Endothelial cell of umbilical vein (primary cell): ENCODE measurements around the gene CFAP161. TPM values are rescaled to one million over a fixed set of nuclear protein-coding genes. Genes with fewer than 3 reads are reported as not detected.

Source experiments
- BruUV-seq: library from RNA; stranded (reverse); fragments of 400-500 nt; replicated peaks from 2 replicates; lab custom pipeline; 2021; lab: Mats Ljungman, UMichigan
- CTCF ChIA-PET: fragments of 300-600, 350-600 bp; sonication (Branson Sonifier 250); formaldehyde crosslinking; loops from one replicate; lab custom pipeline; 2021; ENCODE audit warnings: antibody characterized with exemption, inconsistent platforms; lab: Charles Lee
- POLR2A ChIA-PET: fragments of 300-600, 350-600 bp; sonication (Branson Sonifier 250); formaldehyde crosslinking; loops from one replicate; lab custom pipeline; 2021; ENCODE audit warnings: antibody characterized with exemption, inconsistent platforms; lab: Charles Lee
- DNase-seq: peaks from one replicate; pipeline ENCODE4 v3.0.0-alpha.2; 2011; ENCODE audit warnings: low read depth, low spot score
- FAIRE-seq: peaks from 2 replicates; lab custom pipeline; 2011; peaks lifted over from hg19 to GRCh38; lab: Jason Lieb, UNC
- H2AFZ ChIP-seq: 2 replicates; pipeline ENCODE4 v1.6.0; 2012; ENCODE audit warnings: low read depth, low read length, control low read depth, inconsistent platforms
- H3K27ac ChIP-seq: 2 replicates; pipeline ENCODE4 v1.5.1; 2011; ENCODE audit warnings: low read depth, mild to moderate bottlenecking, control low read depth, low read length, moderate library complexity; ENCODE audit not compliant: insufficient read depth
- H3K27me3 ChIP-seq, 2 experiments: 2 replicates each; pipeline versions ENCODE4 v1.6.0 to v1.6.1; 2011; ENCODE audit warnings: low read length in 2 of 2, mixed read lengths in 1 of 2; ENCODE audit not compliant: control insufficient read depth in 2 of 2, insufficient read depth in 2 of 2
- H3K36me3 ChIP-seq, 2 experiments: 2 replicates in 1 of 2; 3 replicates in 1 of 2; pipeline ENCODE4 v1.5.1; 2011; ENCODE audit warnings: low read length in 2 of 2, mild to moderate bottlenecking in 1 of 2, moderate library complexity in 1 of 2; ENCODE audit not compliant: control insufficient read depth in 2 of 2, insufficient read depth in 2 of 2; ENCODE audit errors: extremely low read depth in 1 of 2
- H3K4me1 ChIP-seq: 3 replicates; pipeline ENCODE4 v1.5.1; 2011; ENCODE audit warnings: mild to moderate bottlenecking, low read length; ENCODE audit not compliant: control insufficient read depth, insufficient read depth; ENCODE audit errors: extremely low read depth
- H3K4me2 ChIP-seq: 2 replicates; pipeline ENCODE4 v1.6.1; 2011; ENCODE audit warnings: low read length, control low read depth, mixed read lengths; ENCODE audit not compliant: insufficient read depth
- H3K4me3 ChIP-seq, 3 experiments: fragments of 200-600 bp in 1 of 3; sonication (generic), shearing (Covaris generic) in 1 of 3; replicated peaks in 1 of 3; 2 replicates each; pipeline ENCODE4 v1.5.1; 2011 to 2016; ENCODE audit warnings: control low read depth in 3 of 3, low read length in 3 of 3, mild to moderate bottlenecking in 2 of 3, inconsistent platforms in 1 of 3, low read depth in 1 of 3, moderate library complexity in 1 of 3; ENCODE audit not compliant: insufficient read depth in 1 of 3
- H3K79me2 ChIP-seq: 2 replicates; pipeline ENCODE4 v1.6.0; 2012; ENCODE audit warnings: low read length, inconsistent platforms; ENCODE audit not compliant: control insufficient read depth, insufficient read depth
- H3K9ac ChIP-seq: replicated peaks from 2 replicates; pipeline ENCODE3; 2011; ENCODE audit warnings: low read length, control low read depth; ENCODE audit not compliant: insufficient read depth; ENCODE audit errors: extremely low read depth
- H3K9me1 ChIP-seq: replicated peaks from 3 replicates; pipeline ENCODE4 v1.6.0; 2011; ENCODE audit warnings: mild to moderate bottlenecking, low read length; ENCODE audit not compliant: control insufficient read depth, insufficient read depth; ENCODE audit errors: extremely low read depth
- H3K9me3 ChIP-seq: replicated peaks from 2 replicates; pipeline ENCODE4 v1.5.1; 2012; ENCODE audit warnings: low read length, inconsistent platforms; ENCODE audit not compliant: control insufficient read depth, insufficient read depth
- H4K20me1 ChIP-seq: replicated peaks from 2 replicates; pipeline ENCODE3; 2011; ENCODE audit warnings: mild to moderate bottlenecking, low read length; ENCODE audit not compliant: control insufficient read depth, insufficient read depth; ENCODE audit errors: extremely low read depth
- CTCF ChIP-seq, 2 donors: IDR thresholded peaks; 1 replicate in 1 of 2; 2 replicates in 1 of 2; pipeline ENCODE4 v1.5.1; 2011; ENCODE audit warnings: low read length in 2 of 2, mild to moderate bottlenecking in 2 of 2, moderate library complexity in 2 of 2, control low read depth in 1 of 2, inconsistent platforms in 1 of 2, low read depth in 1 of 2; ENCODE audit not compliant: insufficient read depth in 1 of 2; ENCODE audit errors: extremely low read depth in 1 of 2
- EZH2 ChIP-seq: IDR thresholded peaks from 2 replicates; pipeline ENCODE4 v1.6.1; 2012; ENCODE audit warnings: borderline replicate concordance, low read depth, mild to moderate bottlenecking, moderate library complexity, low read length, inconsistent platforms; ENCODE audit not compliant: severe bottlenecking
- FOS ChIP-seq: IDR thresholded peaks from 2 replicates; pipeline ENCODE4 v1.6.1; 2011; ENCODE audit warnings: mild to moderate bottlenecking, low read length, moderate library complexity, borderline replicate concordance; ENCODE audit not compliant: insufficient read depth
- GATA2 ChIP-seq: IDR thresholded peaks from 2 replicates; pipeline ENCODE4 v1.7.0; 2011; ENCODE audit warnings: low read depth, mild to moderate bottlenecking, moderate library complexity, mixed read lengths, low read length; ENCODE audit not compliant: insufficient read length, insufficient read depth
- JUN ChIP-seq: IDR thresholded peaks from 2 replicates; pipeline ENCODE4 v1.6.1; 2011; ENCODE audit warnings: borderline replicate concordance, low read depth; ENCODE audit not compliant: insufficient read length, insufficient read depth
- MYC ChIP-seq: IDR thresholded peaks from one replicate; pipeline ENCODE4 v1.6.1; 2011; ENCODE audit warnings: mild to moderate bottlenecking, low read depth, low read length
- POLR2A ChIP-seq: IDR thresholded peaks from 2 replicates; pipeline ENCODE4 v1.6.1; 2012; ENCODE audit warnings: low read depth, mild to moderate bottlenecking, control low read depth, low read length
- POLR2AphosphoS5 ChIP-seq: IDR thresholded peaks from 2 replicates; pipeline ENCODE4 v1.6.1; 2012; ENCODE audit warnings: low read depth, mild to moderate bottlenecking, control low read depth, low read length, moderate library complexity; ENCODE audit not compliant: insufficient read depth
- dilution Hi-C: fragments of 300-500 bp; cut with MboI; formaldehyde crosslinking; loops from one replicate; pipeline ENCODE4 v1.15.0; 2019; ENCODE audit warnings: low sequenced_read_pairs; ENCODE audit not compliant: extremely low pct_ligation_motif_present
- intact Hi-C: fragments of 100-400 bp; cut with micrococcal nuclease; formaldehyde crosslinking; loops from one replicate; pipeline ENCODE4 v1.10.0; 2022
- polyA plus RNA-seq, 4 experiments: library from polyadenylated mRNA; depleted of rRNA in 3 of 4; stranded (reverse) in 3 of 4; unstranded in 1 of 4; fragments of >200 nt; gene quantifications; 2 replicates each; pipeline versions ENCODE4 v1.2.1 to v1.2.3, GENCODE V29; 2011 to 2012; ENCODE audit warnings: missing spikeins in 1 of 4
- total RNA-seq: library from RNA; stranded (reverse); gene quantifications from 2 replicates; pipeline ENCODE4 v1.2.3, GENCODE V29; 2021

Gene CFAP161
- total and polyA plus RNA-seq, 2 donors (not counting 3 experiments of a cell fraction or from before 2014, with no cell fraction given), result 0.08 TPM; not detected in 1

GRCh38 chr15:81108427-81108826, 25.6 kb upstream of the CFAP161 start:
- Histone ChIP-seq H3K4me3 (no peak overlapping the region), H3K79me2 (no peaks in the 10 kb centered on the region), H3K36me3 (no peaks in the 10 kb centered on the region), H3K27ac (no peak overlapping the region), H3K4me2 (no peak overlapping the region), H3K4me1 (peaks cover 10% of the 10 kb centered on the region), H3K27me3 (peaks cover 0 to 2% of the 10 kb centered on the region in 2 experiments), H2AFZ (no peak overlapping the region), H4K20me1 (no peaks in the 10 kb centered on the region), H3K9me1 (no peaks in the 10 kb centered on the region), H3K9me3 (no peaks in the 10 kb centered on the region), H3K9ac (no peak overlapping the region)
- DNase-seq, result peak; percentile 49
- BruUV-seq, result no TSS peak
- ChIA-PET POLR2A (no interaction called here), CTCF (interaction anchor here (0.7 to 7.5 kb wide), 30 partner anchors 8 to 652 kb away, joined by 3 to 271 read pairs (median 5); partner anchors contain the start of genes CEMIP and TLNRD1)
- TF ChIP-seq EZH2 (no peak), CTCF (IDR thresholded peaks at IDR 0.05; ENCODE audit: extremely low read depth in 1 of 2, insufficient read depth in 1 of 2, low read depth in 1 of 2, low read length in 2 of 2) (peak; percentile 51 to 67)
- peak; percentile 70 for FAIRE-seq
- intact Hi-C loops (loop anchor here (1.0 to 10.0 kb wide), 5 partner anchors 54 to 936 kb away; partner anchors contain the start of genes MEX3B and TLNRD1), dilution Hi-C loops (no loop called here)

DNA sequence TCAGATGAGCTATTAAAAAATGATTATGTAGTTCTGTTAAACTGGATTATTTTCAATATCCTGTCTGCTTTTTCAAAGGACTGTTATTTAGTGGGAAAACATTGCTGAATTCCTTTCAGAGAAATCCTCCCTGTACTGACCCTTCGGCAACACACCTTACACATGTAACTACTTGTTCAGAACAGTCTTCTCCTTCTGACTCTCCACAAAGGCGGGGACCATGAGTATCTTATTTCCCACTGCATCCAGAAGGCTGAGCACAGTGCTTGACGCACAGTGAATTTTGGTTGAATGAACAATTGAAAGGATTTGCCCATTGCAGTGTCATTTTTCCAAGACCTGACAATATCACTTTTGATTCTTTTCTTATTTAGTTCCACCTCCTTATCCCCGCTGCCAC, 23.1 kb upstream of the CFAP161 start:
- intact Hi-C loops (no loop called here), dilution Hi-C loops (no loop called here)
- DNase-seq (no peak), FAIRE-seq (no peak)
- Histone ChIP-seq H3K27ac (no peak overlapping the region), H4K20me1 (no peaks in the 10 kb centered on the region), H3K36me3 (no peaks in the 10 kb centered on the region), H3K4me1 (peaks cover 16% of the 10 kb centered on the region), H3K4me3 (no peak overlapping the region), H2AFZ (no peak overlapping the region), H3K9me3 (no peaks in the 10 kb centered on the region), H3K9ac (no peak overlapping the region), H3K9me1 (no peaks in the 10 kb centered on the region), H3K27me3 (peaks cover 0 to 2% of the 10 kb centered on the region in 2 experiments), H3K4me2 (no peak overlapping the region), H3K79me2 (no peaks in the 10 kb centered on the region)
- BruUV-seq, result no TSS peak
- CTCF ChIA-PET, result interaction anchor here (1.5 to 5.1 kb wide), 3 partner anchors 12 to 155 kb away, joined by 5 to 50 read pairs (median 32); no protein-coding TSS in a partner anchor
- POLR2A ChIA-PET, result no interaction called here
- TF ChIP-seq FOS (no peak), POLR2A (no peak), JUN (no peak), MYC (no peak), CTCF (IDR thresholded peaks at IDR 0.05; ENCODE audit: extremely low read depth in 1 of 2, insufficient read depth in 1 of 2, low read depth in 1 of 2, low read length in 2 of 2) (no peak), GATA2 (no peak), POLR2AphosphoS5 (no peak), EZH2 (no peak)
